GM18873 (cell line): ENCODE measurements around the gene GLCE.

Experiments
- ATAC-seq: cut with Tn5 transposase; IDR thresholded peaks from one replicate; pipeline ENCODE4 v1.9.1; 2021; ENCODE audit warnings: mild to moderate bottlenecking, moderate library complexity, moderate number of reproducible peaks; ENCODE audit not compliant: unreplicated experiment, low FRiP score

The GLCE gene

GRCh38 chr15:69314131-69314530 lies 153.7 kb downstream of the GLCE start:
- no peak for ATAC-seq

GRCh38 chr15:69314736-69315135 lies 154.3 kb downstream of the GLCE start:
- no peak for ATAC-seq

- no peak for ATAC-seq
Measured at GRCh38 chr15:69315402-69316110, 155.1 kb downstream of the GLCE start.

GRCh38 chr15:69316291-69316690 lies 155.9 kb downstream of the GLCE start:
- ATAC-seq = no peak

- no peak for ATAC-seq
Measured at GRCh38 chr15:69317392-69317841, 157.0 kb downstream of the GLCE start.

GRCh38 chr15:69318033-69318432 lies 157.6 kb downstream of the GLCE start:
- no peak for ATAC-seq

GRCh38 chr15:69319384-69320375 lies 159.2 kb downstream of the GLCE start:
- no peak for ATAC-seq

- no peak for ATAC-seq
Measured at GRCh38 chr15:69320977-69321554, 160.6 kb downstream of the GLCE start.
